ENCODE measurements around the gene LYL1. TPM values are rescaled to one million over a fixed set of nuclear protein-coding genes. Genes with fewer than 3 reads are reported as not detected.

The LYL1 gene
- total and polyA plus RNA-seq, 2 of the 13 experiments (the other 11 are each of a cell fraction or from before 2014, with no cell fraction given) = 0.75 to 0.92 TPM

GRCh38 chr19:13051557-13052165 is 51.0 kb downstream of the LYL1 start (continued):
- no peak; the same call in 1 of the 2 replicates for TF ChIP-seq BRF2 (CRISPR knock-in tag; IDR thresholded peaks at IDR 0.05)
- peak; percentile 97 for TF ChIP-seq PITX1 (CRISPR knock-in tag; IDR thresholded peaks at IDR 0.05)
- no peak for TF ChIP-seq ZNF3 (CRISPR knock-in tag; IDR thresholded peaks at IDR 0.05)
- no peak for TF ChIP-seq ARID2 (CRISPR knock-in tag; IDR thresholded peaks at IDR 0.05; ENCODE audit: borderline replicate concordance)
- TF ChIP-seq ZNF570 (CRISPR knock-in tag; IDR thresholded peaks at IDR 0.05; ENCODE audit: borderline replicate concordance) = no peak
- TF ChIP-seq MXD1 (CRISPR knock-in tag; IDR thresholded peaks at IDR 0.05) = no peak
- no peak for TF ChIP-seq ZEB1 (IDR thresholded peaks at IDR 0.05; ENCODE audit: insufficient replicate concordance, low read depth)
- TF ChIP-seq MTA1 (CRISPR knock-in tag; IDR thresholded peaks at IDR 0.05; ENCODE audit: borderline replicate concordance) = peak; percentile 90
- no peak for TF ChIP-seq NFRKB (IDR thresholded peaks at IDR 0.05)
- TF ChIP-seq TIGD3 (CRISPR knock-in tag; IDR thresholded peaks at IDR 0.05; ENCODE audit: borderline replicate concordance) = no peak
- no peak for TF ChIP-seq CSRNP2 (CRISPR knock-in tag; conservative IDR thresholded peaks at IDR 0.05; ENCODE audit: low read depth)
- peak; percentile 94 for TF ChIP-seq FOXA3 (CRISPR knock-in tag; IDR thresholded peaks at IDR 0.05)
- no peak for TF ChIP-seq ZBTB2 (CRISPR knock-in tag; IDR thresholded peaks at IDR 0.05; ENCODE audit: low read depth)
- no peak for TF ChIP-seq ZNF879 (CRISPR knock-in tag; IDR thresholded peaks at IDR 0.05)
- TF ChIP-seq KDM5B (CRISPR knock-in tag; IDR thresholded peaks at IDR 0.05; ENCODE audit: borderline replicate concordance) = no peak; the same call in 1 of the 2 replicates
- no peak for TF ChIP-seq ZSCAN5A (CRISPR knock-in tag; IDR thresholded peaks at IDR 0.05; ENCODE audit: borderline replicate concordance)
- TF ChIP-seq ZNF281 (CRISPR knock-in tag; IDR thresholded peaks at IDR 0.05; ENCODE audit: borderline replicate concordance) = peak; percentile 90
- TF ChIP-seq ZNF160 (CRISPR knock-in tag; IDR thresholded peaks at IDR 0.05) = no peak
- TF ChIP-seq NFKBIZ (CRISPR knock-in tag; IDR thresholded peaks at IDR 0.05) = 0 out of 2 replicates have a peak, but pooled peaks have one; percentile 60
